H9 (cell line): ENCODE measurements around the gene FAM174C. TPM values are rescaled to one million over a fixed set of nuclear protein-coding genes. Genes with fewer than 3 reads are reported as not detected.

Experiments
- DNase-seq: peaks from one replicate; pipeline ENCODE4 v3.0.0-alpha.2; 2017
- H2AFZ ChIP-seq: one replicate; pipeline ENCODE4 v1.6.1; 2013; ENCODE audit warnings: mild to moderate bottlenecking, low read length, control low read depth, moderate library complexity
- H2AK5ac ChIP-seq: 2 replicates; pipeline ENCODE4 v1.6.1; 2013; ENCODE audit warnings: low read length, control low read depth, mixed read lengths; ENCODE audit not compliant: insufficient read length
- H2BK120ac ChIP-seq: one replicate; pipeline ENCODE4 v1.6.1; 2013; ENCODE audit warnings: low read depth, mild to moderate bottlenecking, low read length, control low read depth, inconsistent platforms; ENCODE audit not compliant: poor library complexity, severe bottlenecking
- H2BK12ac ChIP-seq: 2 replicates; pipeline ENCODE4 v1.6.1; 2013; ENCODE audit warnings: low read length, control low read depth, mixed read lengths, low read depth; ENCODE audit not compliant: insufficient read length
- H2BK15ac ChIP-seq: 2 replicates; pipeline ENCODE4 v1.6.1; 2013; ENCODE audit warnings: low read depth, low read length, control low read depth
- H2BK20ac ChIP-seq: one replicate; pipeline ENCODE4 v1.6.1; 2013; ENCODE audit warnings: low read depth, mild to moderate bottlenecking, low read length, control low read depth, inconsistent platforms; ENCODE audit not compliant: poor library complexity, severe bottlenecking
- H2BK5ac ChIP-seq: 2 replicates; pipeline ENCODE4 v1.6.1; 2013; ENCODE audit warnings: low read length, control low read depth, mixed read lengths; ENCODE audit not compliant: insufficient read length
- H3K14ac ChIP-seq: 2 replicates; pipeline ENCODE4 v1.6.1; 2013; ENCODE audit warnings: low read length, control low read depth; ENCODE audit not compliant: insufficient read depth
- H3K18ac ChIP-seq: 2 replicates; pipeline ENCODE4 v1.6.1; 2013; ENCODE audit warnings: low read depth, mild to moderate bottlenecking, mixed read lengths, low read length, control low read depth; ENCODE audit not compliant: insufficient read length
- H3K23ac ChIP-seq: 2 replicates; pipeline ENCODE4 v1.6.1; 2013; ENCODE audit warnings: low read length, control low read depth, mixed read lengths, low read depth; ENCODE audit not compliant: insufficient read length
- H3K23me2 ChIP-seq: 2 replicates; pipeline ENCODE4 v1.6.1; 2013; ENCODE audit warnings: low read depth, mild to moderate bottlenecking, mixed read lengths, low read length, control low read depth; ENCODE audit not compliant: insufficient read length, poor library complexity, severe bottlenecking
- H3K27ac ChIP-seq: 2 replicates; pipeline ENCODE4 v1.5.1; 2013; ENCODE audit warnings: low read length, control low read depth, mixed read lengths, low read depth; ENCODE audit not compliant: insufficient read length
- H3K27me3 ChIP-seq: 2 replicates; pipeline ENCODE4 v1.6.1; 2013; ENCODE audit warnings: low read length, control low read depth, inconsistent platforms; ENCODE audit not compliant: insufficient read depth
- H3K4ac ChIP-seq: 2 replicates; pipeline ENCODE4 v1.6.1; 2013; ENCODE audit warnings: low read depth, mild to moderate bottlenecking, control low read depth, inconsistent platforms, low read length, moderate library complexity
- H3K4me1 ChIP-seq: 2 replicates; pipeline ENCODE4 v1.6.1; 2013; ENCODE audit warnings: low read length, control low read depth, inconsistent platforms; ENCODE audit not compliant: insufficient read depth
- H3K4me2 ChIP-seq: 2 replicates; pipeline ENCODE4 v1.6.1; 2013; ENCODE audit warnings: low read length, control low read depth, mixed read lengths; ENCODE audit not compliant: insufficient read length, insufficient read depth
- H3K56ac ChIP-seq: 2 replicates; pipeline ENCODE4 v1.6.1; 2013; ENCODE audit warnings: low read depth, mild to moderate bottlenecking, mixed read lengths, low read length, control low read depth; ENCODE audit not compliant: insufficient read length
- H3K79me1 ChIP-seq: 2 replicates; pipeline ENCODE4 v1.6.1; 2013; ENCODE audit warnings: low read depth, mild to moderate bottlenecking, moderate library complexity, low read length, control low read depth, inconsistent platforms; ENCODE audit not compliant: insufficient read depth, poor library complexity, severe bottlenecking
- H3K79me2 ChIP-seq: 2 replicates; pipeline ENCODE4 v1.6.1; 2013; ENCODE audit warnings: low read length, control low read depth, inconsistent platforms; ENCODE audit not compliant: insufficient read depth
- H3K9ac ChIP-seq: 2 replicates; pipeline ENCODE4 v1.6.1; 2013; ENCODE audit warnings: low read length, control low read depth, mixed read lengths; ENCODE audit not compliant: insufficient read length; ENCODE audit errors: extremely low read depth
- H3K9me3 ChIP-seq: one replicate; pipeline ENCODE4 v1.6.1; 2013; ENCODE audit warnings: low read depth, low read length, inconsistent platforms; ENCODE audit not compliant: control insufficient read depth
- H3T11ph ChIP-seq: one replicate; pipeline ENCODE4 v1.6.1; 2013; ENCODE audit warnings: mild to moderate bottlenecking, low read length, control low read depth, inconsistent platforms
- H4K20me1 ChIP-seq: one replicate; pipeline ENCODE4 v1.6.1; 2013; ENCODE audit not compliant: control insufficient read depth, insufficient read length, insufficient read depth
- H4K5ac ChIP-seq: 2 replicates; pipeline ENCODE4 v1.6.1; 2013; ENCODE audit warnings: low read depth, mild to moderate bottlenecking, mixed read lengths, low read length, control low read depth; ENCODE audit not compliant: insufficient read length
- H4K8ac ChIP-seq: replicated peaks from 2 replicates; pipeline ENCODE4 v1.6.1; 2013; ENCODE audit warnings: low read length, control low read depth, mixed read lengths, low read depth; ENCODE audit not compliant: insufficient read length
- H4K91ac ChIP-seq: 2 replicates; pipeline ENCODE4 v1.6.1; 2013; ENCODE audit warnings: low read depth, mild to moderate bottlenecking, moderate library complexity, mixed read lengths, low read length, control low read depth; ENCODE audit not compliant: insufficient read length
- H3K27ac Mint-ChIP-seq, 3 experiments: 2 replicates in 2 of 3; 3 replicates in 1 of 3; pipeline ENCODE4 v1.8.0; 2020 to 2021; ENCODE audit warnings: mixed read lengths in 3 of 3, mild to moderate bottlenecking in 1 of 3, moderate library complexity in 1 of 3
- H3K27me3 Mint-ChIP-seq: 2 replicates; pipeline ENCODE4 v1.8.0; 2021; ENCODE audit warnings: low read depth, mild to moderate bottlenecking, moderate library complexity, mixed read lengths
- H3K36me3 Mint-ChIP-seq, 3 experiments: 2 replicates in 2 of 3; 3 replicates in 1 of 3; pipeline ENCODE4 v1.8.0; 2020 to 2021; ENCODE audit warnings: low read depth in 3 of 3, mixed read lengths in 3 of 3; ENCODE audit not compliant: insufficient read depth in 1 of 3
- H3K4me1 Mint-ChIP-seq, 2 experiments: 2 replicates each; pipeline ENCODE4 v1.8.0; 2020; ENCODE audit warnings: mixed read lengths in 2 of 2
- H3K4me3 Mint-ChIP-seq, 2 experiments: 2 replicates in 1 of 2; 3 replicates in 1 of 2; pipeline ENCODE4 v1.8.0; 2020 to 2021; ENCODE audit warnings: mild to moderate bottlenecking in 2 of 2, mixed read lengths in 2 of 2, moderate library complexity in 1 of 2
- H3K9me3 Mint-ChIP-seq, 2 experiments: 2 replicates in 1 of 2; 3 replicates in 1 of 2; pipeline ENCODE4 v1.8.0; 2020; ENCODE audit warnings: mild to moderate bottlenecking in 2 of 2, mixed read lengths in 2 of 2, moderate library complexity in 1 of 2
- CTCF ChIP-seq: fragments of 200-600 bp; sonication (generic); conservative IDR thresholded peaks from 3 replicates; pipeline ENCODE4 v1.8.0; 2021; ENCODE audit warnings: antibody characterized with exemption, mild to moderate bottlenecking
- WGBS: extraction: QIAGEN DNeasy Blood & Tissue Kit; methylation state at CpG from one replicate; pipeline ENCODE4 v1.1.7; 2013; ENCODE audit warnings: missing lambda C conversion rate, low lambda C conversion rate, mixed read lengths; ENCODE audit not compliant: insufficient read length; ENCODE audit errors: extremely low coverage; 5-methylcytosine and 5-hydroxymethylcytosine counted together
- total RNA-seq: library from RNA; stranded (reverse); gene quantifications from 2 replicates; pipeline ENCODE4 v1.2.1, GENCODE V29; 2021

The FAM174C gene
- total RNA-seq, 1 experiment from 2014 or later = 63.0 TPM

- Histone ChIP-seq H2BK5ac (no peak overlapping the region), H3K56ac (no peak overlapping the region), H3K14ac (no peak overlapping the region), H3K18ac (no peak overlapping the region), H2AFZ (no peak overlapping the region), H4K91ac (no peak overlapping the region), H3T11ph (no peak overlapping the region), H3K4ac (no peak overlapping the region), H3K79me2 (no peaks in the 10 kb centered on the region), H2BK15ac (no peak overlapping the region), H4K8ac (no peak overlapping the region), H3K23me2 (no peaks in the 10 kb centered on the region), H3K27me3 (no peaks in the 10 kb centered on the region), H3K4me2 (no peak overlapping the region), H3K9me3 (no peaks in the 10 kb centered on the region), H3K23ac (no peak overlapping the region), H2AK5ac (no peak overlapping the region), H3K4me1 (no peaks in the 10 kb centered on the region), H3K27ac (no peak overlapping the region), H3K79me1 (no peaks in the 10 kb centered on the region), H2BK120ac (no peak overlapping the region), H4K5ac (no peak overlapping the region), H4K20me1 (peaks cover 2% of the 10 kb centered on the region), H2BK20ac (no peak overlapping the region), H3K9ac (no peak overlapping the region), H2BK12ac (no peak overlapping the region)
- H3K4me1 Mint-ChIP-seq = peaks cover 0 to 6% of the 10 kb centered on the region in 2 experiments; a peak in 3 of 4 replicates
- WGBS = no CpG with 5 or more reads among the region's 34 CpGs
- no peak overlapping the region for H3K4me3 Mint-ChIP-seq
- peaks cover 7% of the 10 kb centered on the region for H3K27me3 Mint-ChIP-seq
- peaks cover 2 to 4% (median 3%) of the 10 kb centered on the region in 3 experiments; a peak in 3 of 7 replicates for H3K36me3 Mint-ChIP-seq
- H3K27ac Mint-ChIP-seq = no peak overlapping the region
- TF ChIP-seq CTCF = no peak
- DNase-seq = no peak
- no peaks in the 10 kb centered on the region; a peak in 1 of 5 replicates for H3K9me3 Mint-ChIP-seq
Measured at GRCh38 chr19:1299801-1300200, 24.5 kb downstream of the FAM174C start.
